MM.1S (cell line): ENCODE measurements around the gene ADK.

Experiments used
- EZH2 ChIP-seq: fragments of 300-600 bp; sonication (generic); optimal IDR thresholded peaks from 2 replicates; pipeline ENCODE3; 2017; ENCODE audit warnings: low read depth, mild to moderate bottlenecking, antibody characterized with exemption, low read length, mixed read lengths
- EZH2phosphoT487 ChIP-seq: fragments of 300-600 bp; sonication (generic); IDR thresholded peaks from 2 replicates; pipeline ENCODE4 v1.6.1; 2018; ENCODE audit warnings: antibody characterized with exemption, low read length
- TF ChIP-seq, protein P1 (sequence below): fragments of 300-600 bp; sonication (generic); IDR thresholded peaks from 2 replicates; pipeline ENCODE4 v1.5.1; 2016; ENCODE audit warnings: antibody characterized with exemption, low read length, mixed read lengths

DNA sequence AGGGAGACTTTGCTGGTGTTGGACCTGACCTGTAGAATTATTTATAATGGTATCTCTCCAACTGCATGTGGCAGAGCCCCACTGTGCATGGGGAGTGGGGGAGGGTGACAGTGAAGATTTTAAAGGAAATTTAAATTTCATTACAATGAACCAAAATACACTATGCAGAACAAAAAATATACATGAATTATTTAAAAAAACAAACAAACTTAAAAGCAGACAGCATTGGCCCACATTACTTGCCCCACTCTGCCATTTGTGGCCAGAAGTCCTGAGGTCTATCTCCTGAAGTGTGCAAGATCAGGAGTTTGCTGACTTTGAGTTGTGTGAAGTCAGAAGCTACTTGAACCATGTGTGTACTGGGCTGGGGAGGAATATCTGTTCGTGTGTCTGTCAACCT is 40.9 kb upstream of the ADK start:
- TF ChIP-seq, protein P1, sequence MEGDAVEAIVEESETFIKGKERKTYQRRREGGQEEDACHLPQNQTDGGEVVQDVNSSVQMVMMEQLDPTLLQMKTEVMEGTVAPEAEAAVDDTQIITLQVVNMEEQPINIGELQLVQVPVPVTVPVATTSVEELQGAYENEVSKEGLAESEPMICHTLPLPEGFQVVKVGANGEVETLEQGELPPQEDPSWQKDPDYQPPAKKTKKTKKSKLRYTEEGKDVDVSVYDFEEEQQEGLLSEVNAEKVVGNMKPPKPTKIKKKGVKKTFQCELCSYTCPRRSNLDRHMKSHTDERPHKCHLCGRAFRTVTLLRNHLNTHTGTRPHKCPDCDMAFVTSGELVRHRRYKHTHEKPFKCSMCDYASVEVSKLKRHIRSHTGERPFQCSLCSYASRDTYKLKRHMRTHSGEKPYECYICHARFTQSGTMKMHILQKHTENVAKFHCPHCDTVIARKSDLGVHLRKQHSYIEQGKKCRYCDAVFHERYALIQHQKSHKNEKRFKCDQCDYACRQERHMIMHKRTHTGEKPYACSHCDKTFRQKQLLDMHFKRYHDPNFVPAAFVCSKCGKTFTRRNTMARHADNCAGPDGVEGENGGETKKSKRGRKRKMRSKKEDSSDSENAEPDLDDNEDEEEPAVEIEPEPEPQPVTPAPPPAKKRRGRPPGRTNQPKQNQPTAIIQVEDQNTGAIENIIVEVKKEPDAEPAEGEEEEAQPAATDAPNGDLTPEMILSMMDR = no peak
- no peak for TF ChIP-seq EZH2
- TF ChIP-seq EZH2phosphoT487 = no peak
